Endodermal cell (in vitro differentiated cells): ENCODE data around the gene C3. TPM values are rescaled to one million over a fixed set of nuclear protein-coding genes. Genes with fewer than 3 reads are reported as not detected.
"Not testable (repeated sequence)": the region's sequence is repeated elsewhere in the genome, so short reads cannot be mapped to it uniquely, and the experiment has no call there.

ENCODE experiments used
- DNase-seq: peaks from one replicate; pipeline ENCODE4 v3.0.0-alpha.2; 2017
- H3K27ac ChIP-seq: 2 replicates; pipeline ENCODE4 v1.5.1; 2013; ENCODE audit warnings: mild to moderate bottlenecking, low read depth, low read length, moderate library complexity
- H3K27me3 ChIP-seq: 2 replicates; pipeline ENCODE4 v1.6.1; 2013; ENCODE audit warnings: mild to moderate bottlenecking, low read length, moderate library complexity; ENCODE audit not compliant: insufficient read depth, control insufficient read depth, poor library complexity, severe bottlenecking
- H3K36me3 ChIP-seq: 2 replicates; pipeline ENCODE4 v1.7.0; 2013; ENCODE audit warnings: mild to moderate bottlenecking, low read length, moderate library complexity; ENCODE audit not compliant: control insufficient read depth, insufficient read depth
- H3K4me1 ChIP-seq: one replicate; pipeline ENCODE4 v1.7.0; 2013; ENCODE audit warnings: low read length; ENCODE audit not compliant: control insufficient read depth, insufficient read depth
- H3K4me3 ChIP-seq: 2 replicates; pipeline ENCODE4 v1.5.1; 2013; ENCODE audit warnings: mild to moderate bottlenecking, low read length, moderate library complexity
- H3K9ac ChIP-seq: 2 replicates; pipeline ENCODE4 v1.6.1; 2013; ENCODE audit warnings: mild to moderate bottlenecking, low read length, moderate library complexity; ENCODE audit not compliant: poor library complexity, severe bottlenecking; ENCODE audit errors: extremely low read depth
- H3K9me3 ChIP-seq: 2 replicates; pipeline ENCODE4 v1.6.1; 2013; ENCODE audit warnings: mild to moderate bottlenecking, low read length, moderate library complexity; ENCODE audit not compliant: control insufficient read depth
- H3K27ac Mint-ChIP-seq: 2 replicates; pipeline ENCODE4 v1.8.0; 2020; ENCODE audit warnings: mixed read lengths
- H3K27me3 Mint-ChIP-seq: 2 replicates; pipeline ENCODE4 v1.8.0; 2021; ENCODE audit warnings: mild to moderate bottlenecking, mixed read lengths; ENCODE audit not compliant: insufficient read depth
- H3K36me3 Mint-ChIP-seq: 2 replicates; pipeline ENCODE4 v1.8.0; 2020; ENCODE audit warnings: low read depth, mixed read lengths
- H3K4me1 Mint-ChIP-seq: 2 replicates; pipeline ENCODE4 v1.8.0; 2020; ENCODE audit warnings: mixed read lengths
- H3K4me3 Mint-ChIP-seq: 2 replicates; pipeline ENCODE4 v1.8.0; 2020; ENCODE audit warnings: mild to moderate bottlenecking, moderate library complexity, mixed read lengths
- H3K9me3 Mint-ChIP-seq: 2 replicates; pipeline ENCODE4 v1.8.0; 2020; ENCODE audit warnings: mild to moderate bottlenecking, mixed read lengths
- CTCF ChIP-seq: fragments of 200-600 bp; sonication (generic); conservative IDR thresholded peaks from 2 replicates; pipeline ENCODE4 v1.5.0; 2021; ENCODE audit warnings: antibody characterized with exemption, mild to moderate bottlenecking
- WGBS, 2 experiments: methylation state at CpG; one replicate each; pipeline versions ENCODE4 v1.1.5 to v1.1.7; 2013; ENCODE audit warnings: missing lambda C conversion rate in 2 of 2, mixed read lengths in 1 of 2; ENCODE audit not compliant: insufficient coverage in 1 of 2, insufficient read length in 1 of 2; 5-methylcytosine and 5-hydroxymethylcytosine counted together
- total RNA-seq, 2 donors: library from RNA; stranded (reverse); fragmentation: NEBNext Ultra II Directional in 1 of 2; extraction: Animal tissue kit (Norgen Biotek cat#: 25700) in 1 of 2; gene quantifications; 2 replicates in 1 of 2; 3 replicates in 1 of 2; pipeline ENCODE4 v1.2.1, GENCODE V29; 2021

The C3 gene
- total RNA-seq, 2 donors from 2014 or later = 13.7 to 23.5 TPM

DNA sequence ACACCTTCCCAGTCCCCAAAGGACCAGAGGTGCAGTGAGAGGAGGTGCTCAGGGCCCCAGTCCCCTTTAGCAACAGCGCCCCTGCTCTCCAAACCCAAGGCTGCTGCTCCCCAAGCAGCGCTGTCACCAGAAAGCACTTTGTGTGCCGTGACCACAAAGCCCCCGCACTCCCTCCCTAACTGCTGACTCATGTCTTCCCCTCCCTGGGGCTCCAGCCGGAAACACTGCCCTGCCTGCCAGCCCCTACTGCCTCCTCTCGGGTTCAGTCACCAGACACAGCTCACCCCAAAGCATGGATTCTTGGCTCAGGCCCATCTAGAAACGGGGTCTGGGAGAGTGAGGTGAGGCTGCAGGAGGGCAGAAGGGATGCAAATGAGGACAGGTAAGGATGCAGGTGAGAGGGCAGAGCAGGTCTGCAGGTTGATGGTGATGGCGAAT, 45.6 kb downstream of the C3 start:
- H3K36me3 Mint-ChIP-seq = peaks cover 12% of the 10 kb centered on the region
- peak; percentile 87 for DNase-seq
- no peak overlapping the region for H3K27ac ChIP-seq
- WGBS, 2 experiments = 62 to 69% methylated on average over 6 to 8 of the region's 8 CpGs
- H3K27ac Mint-ChIP-seq = peak overlapping the region; percentile 16
- no peaks in the 10 kb centered on the region for H3K27me3 ChIP-seq
- H3K4me1 ChIP-seq = no peaks in the 10 kb centered on the region
- no peak overlapping the region for H3K4me3 ChIP-seq
- peaks cover 13% of the 10 kb centered on the region for H3K4me1 Mint-ChIP-seq
- no peak for TF ChIP-seq CTCF
- H3K9ac ChIP-seq = no peak overlapping the region
- H3K4me3 Mint-ChIP-seq = no peak overlapping the region
- H3K9me3 ChIP-seq = peaks cover 19% of the 10 kb centered on the region
- peaks cover 3% of the 10 kb centered on the region for H3K9me3 Mint-ChIP-seq
- H3K36me3 ChIP-seq = no peaks in the 10 kb centered on the region
- peaks cover 21% of the 10 kb centered on the region for H3K27me3 Mint-ChIP-seq

DNA sequence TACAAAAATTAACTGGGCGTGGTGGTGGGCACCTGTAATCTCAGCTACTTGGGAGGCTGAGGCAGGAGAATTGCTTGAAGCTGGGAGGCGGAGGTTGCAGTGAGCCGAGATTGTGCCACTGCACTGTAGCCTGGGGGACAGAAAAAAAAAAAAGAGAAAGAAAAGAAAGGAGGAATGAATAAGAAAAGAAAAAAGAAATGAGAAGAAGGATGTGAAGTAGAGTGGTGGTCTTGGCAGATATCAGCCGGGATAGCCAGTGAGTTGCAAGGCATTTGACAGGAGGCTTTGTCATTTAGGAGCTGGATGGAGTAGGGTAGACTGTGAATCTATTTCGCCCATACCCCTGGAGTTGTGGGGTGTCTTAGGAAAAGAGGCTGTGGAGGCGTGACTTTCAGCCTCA, 46.0 kb downstream of the C3 start:
- H3K4me1 Mint-ChIP-seq = peaks cover 13% of the 10 kb centered on the region

DNA sequence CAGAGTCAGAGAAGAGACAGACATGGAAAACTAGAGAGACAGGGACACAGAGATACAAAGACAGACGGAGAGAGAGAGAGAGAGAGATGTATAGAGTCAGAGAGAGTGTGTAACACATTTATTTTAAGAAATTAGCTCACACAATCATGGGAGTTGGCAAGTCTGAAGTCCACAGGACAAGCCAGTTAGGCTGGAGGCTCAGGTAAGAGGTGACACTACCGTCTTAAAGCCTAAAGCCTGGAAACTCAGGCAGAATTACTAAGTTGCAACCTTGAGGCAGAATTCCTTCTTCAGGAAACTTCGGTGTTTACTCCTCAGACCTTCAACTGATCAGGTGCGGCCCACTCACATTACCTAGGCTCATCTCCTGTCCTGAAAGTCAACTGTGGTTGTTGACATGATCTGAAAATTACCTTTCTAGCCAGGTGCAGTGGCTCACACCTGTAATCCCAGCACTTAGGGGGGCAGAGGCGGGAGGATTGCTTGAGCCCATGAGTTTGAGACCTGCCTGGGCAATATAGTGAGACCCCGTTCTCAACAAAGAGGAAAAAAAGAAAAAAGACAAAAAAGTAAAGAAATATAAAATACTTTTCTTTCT, 47.7 kb downstream of the C3 start:
- 57 to 64% methylated on average over 3 to 5 of the region's 6 CpGs for WGBS, 2 experiments

More for the DNA sequence above, 46.0 kb downstream of the C3 start:
- not testable (repeated sequence) for H3K4me3 Mint-ChIP-seq, H3K36me3 Mint-ChIP-seq, H3K9me3 Mint-ChIP-seq, H3K4me3 ChIP-seq, H3K27me3 ChIP-seq, H3K27ac Mint-ChIP-seq, H3K9ac ChIP-seq, H3K36me3 ChIP-seq, H3K4me1 ChIP-seq, DNase-seq, H3K27ac ChIP-seq
- peaks cover 18% of the 10 kb centered on the region for H3K9me3 ChIP-seq
- peaks cover 16% of the 10 kb centered on the region for H3K27me3 Mint-ChIP-seq
- 80 to 82% methylated on average over 2 to 5 of the region's 6 CpGs for WGBS, 2 experiments

More for the DNA sequence above, 47.7 kb downstream of the C3 start:
- Mint-ChIP-seq H3K9me3 (no peaks in the 10 kb centered on the region), H3K27ac (no peak overlapping the region), H3K4me1 (peaks cover 12% of the 10 kb centered on the region), H3K27me3 (peaks cover 4% of the 10 kb centered on the region), H3K4me3 (no peak overlapping the region), H3K36me3 (peaks cover 4% of the 10 kb centered on the region)
- Histone ChIP-seq H3K9me3 (peaks cover 15% of the 10 kb centered on the region), H3K27ac (no peak overlapping the region), H3K9ac (no peak overlapping the region), H3K4me3 (no peak overlapping the region), H3K4me1 (no peaks in the 10 kb centered on the region), H3K36me3 (no peaks in the 10 kb centered on the region), H3K27me3 (no peaks in the 10 kb centered on the region)
- TF ChIP-seq CTCF = no peak
- no peak for DNase-seq
